Progenitor cell of endocrine pancreas (in vitro differentiated cells): ENCODE results near the gene ASIC2. TPM values are rescaled to one million over a fixed set of nuclear protein-coding genes. Genes with fewer than 3 reads are reported as not detected.

ENCODE experiments used
- DNase-seq: peaks from one replicate; pipeline ENCODE4 v3.0.0; 2021; ENCODE audit warnings: low spot score; ENCODE audit not compliant: unreplicated experiment
- H3K27ac Mint-ChIP-seq: 2 replicates; pipeline ENCODE4 v1.8.0; 2021; ENCODE audit warnings: mild to moderate bottlenecking, moderate library complexity, mixed read lengths
- H3K27me3 Mint-ChIP-seq: 2 replicates; pipeline ENCODE4 v1.8.0; 2021; ENCODE audit warnings: mixed read lengths
- H3K36me3 Mint-ChIP-seq: 2 replicates; pipeline ENCODE4 v1.8.0; 2022; ENCODE audit warnings: mixed read lengths; ENCODE audit not compliant: insufficient read depth
- H3K4me1 Mint-ChIP-seq: 2 replicates; pipeline ENCODE4 v1.8.0; 2021; ENCODE audit warnings: low read depth, mixed read lengths
- H3K4me3 Mint-ChIP-seq: 2 replicates; pipeline ENCODE4 v1.8.0; 2021; ENCODE audit warnings: low read depth, mild to moderate bottlenecking, moderate library complexity, mixed read lengths
- H3K9me3 Mint-ChIP-seq: 2 replicates; pipeline ENCODE4 v1.8.0; 2021; ENCODE audit warnings: low read depth, mixed read lengths
- CTCF ChIP-seq: fragments of 200-600 bp; sonication (generic); IDR thresholded peaks from one replicate; pipeline ENCODE4 v1.5.0; 2021; ENCODE audit warnings: antibody characterized with exemption, mild to moderate bottlenecking; ENCODE audit not compliant: unreplicated experiment
- total RNA-seq: library from RNA; stranded (reverse); gene quantifications from 2 replicates; pipeline ENCODE4 v1.2.1, GENCODE V29; 2021

Gene ASIC2
- total RNA-seq, 1 donor from 2014 or later: 0.29 TPM

- DNase-seq: no peak
- Mint-ChIP-seq H3K4me3 (no peak overlapping the region), H3K36me3 (no peaks in the 10 kb centered on the region), H3K4me1 (no peaks in the 10 kb centered on the region), H3K27me3 (peaks cover 28% of the 10 kb centered on the region), H3K27ac (no peak overlapping the region), H3K9me3 (no peaks in the 10 kb centered on the region)
- no peak for TF ChIP-seq CTCF
These were observed 73.1 kb downstream of the ASIC2 start for GRCh38 chr17:33220036-33220435.

- DNase-seq: no peak
- no peak overlapping the region for H3K27ac Mint-ChIP-seq
- H3K9me3 Mint-ChIP-seq: no peaks in the 10 kb centered on the region
- H3K4me3 Mint-ChIP-seq: no peak overlapping the region
- H3K36me3 Mint-ChIP-seq: no peaks in the 10 kb centered on the region
- TF ChIP-seq CTCF: no peak
- H3K4me1 Mint-ChIP-seq: no peaks in the 10 kb centered on the region
- peaks cover 34% of the 10 kb centered on the region for H3K27me3 Mint-ChIP-seq
These were observed 74.1 kb downstream of the ASIC2 start for GRCh38 chr17:33218698-33219601.

GRCh38 chr17:33217891-33218290 lies 75.2 kb downstream of the ASIC2 start:
- no peak for DNase-seq
- no peaks in the 10 kb centered on the region for H3K9me3 Mint-ChIP-seq
- H3K27ac Mint-ChIP-seq: no peak overlapping the region
- H3K36me3 Mint-ChIP-seq: no peaks in the 10 kb centered on the region
- TF ChIP-seq CTCF: no peak
- peaks cover 39% of the 10 kb centered on the region for H3K27me3 Mint-ChIP-seq
- no peak overlapping the region for H3K4me3 Mint-ChIP-seq
- no peaks in the 10 kb centered on the region for H3K4me1 Mint-ChIP-seq

GRCh38 chr17:33214996-33215395 lies 78.1 kb downstream of the ASIC2 start:
- no peak for DNase-seq
- H3K4me1 Mint-ChIP-seq: no peaks in the 10 kb centered on the region
- H3K4me3 Mint-ChIP-seq: no peak overlapping the region
- H3K36me3 Mint-ChIP-seq: no peaks in the 10 kb centered on the region
- H3K27ac Mint-ChIP-seq: no peak overlapping the region
- peaks cover 44% of the 10 kb centered on the region for H3K27me3 Mint-ChIP-seq
- H3K9me3 Mint-ChIP-seq: no peaks in the 10 kb centered on the region
- no peak for TF ChIP-seq CTCF

GRCh38 chr17:33210285-33210684 lies 82.8 kb downstream of the ASIC2 start:
- Mint-ChIP-seq H3K27ac (no peak overlapping the region), H3K4me1 (no peaks in the 10 kb centered on the region), H3K4me3 (no peak overlapping the region), H3K27me3 (peaks cover 33% of the 10 kb centered on the region), H3K9me3 (no peaks in the 10 kb centered on the region), H3K36me3 (no peaks in the 10 kb centered on the region)
- no peak for DNase-seq
- TF ChIP-seq CTCF: no peak
